ENCODE data around the gene KEAP1. TPM values are rescaled to one million over a fixed set of nuclear protein-coding genes. Genes with fewer than 3 reads are reported as not detected.

Gene KEAP1
- total RNA-seq, 2 donors from 2014 or later = 30.9 to 37.6 TPM

DNA sequence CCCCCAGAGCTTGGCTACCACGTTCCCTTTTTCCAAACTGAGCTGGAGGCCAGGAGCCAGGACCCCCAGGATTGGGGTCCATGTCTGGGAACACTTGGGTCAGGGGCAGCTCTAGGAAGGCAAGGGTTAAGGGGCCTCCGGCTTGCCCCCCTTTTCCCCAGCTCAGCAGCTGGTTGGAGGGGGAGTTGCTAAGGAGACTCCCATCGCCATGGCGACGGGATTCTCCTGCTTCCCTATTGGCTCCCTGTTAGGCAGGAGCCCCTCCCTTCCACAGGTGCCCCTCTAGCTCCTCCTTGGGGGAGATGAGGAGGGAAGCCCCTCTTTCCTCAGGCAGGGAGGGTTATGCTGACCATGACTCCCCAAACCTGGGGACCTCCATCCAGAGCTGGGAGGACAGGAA, 48.9 kb downstream of the KEAP1 start:
- intact Hi-C loops (cut with DNase I) = no loop called here
- Histone ChIP-seq H3K9me3 (no peaks in the 10 kb centered on the region), H3K4me3 (no peak overlapping the region), H3K27ac (no peak overlapping the region), H3K27me3 (no peaks in the 10 kb centered on the region), H3K4me1 (no peaks in the 10 kb centered on the region), H3K36me3 (replicated peaks in 1 of 2; ENCODE audit: insufficient read depth in 1 of 2, low read depth in 2 of 2) (peaks cover 0 to 1% of the 10 kb centered on the region in 2 donors)
- 50 to 85% methylated on average over 2 to 5 of the region's 5 CpGs for WGBS, 2 donors
- TF ChIP-seq CTCF (IDR thresholded peaks at IDR 0.05) (no peak), POLR2A (IDR thresholded peaks at IDR 0.05) (no peak)
- DNase-seq = no peak
- no peak for ATAC-seq

- WGBS, 2 donors = 70 to 100% methylated on average over 2 to 4 of the region's 4 CpGs
- ATAC-seq (no peak), DNase-seq (no peak)
- Histone ChIP-seq H3K4me3 (no peak overlapping the region), H3K27me3 (no peaks in the 10 kb centered on the region), H3K27ac (no peak overlapping the region), H3K4me1 (no peaks in the 10 kb centered on the region), H3K36me3 (replicated peaks in 1 of 2; ENCODE audit: insufficient read depth in 1 of 2, low read depth in 2 of 2) (peaks cover 0 to 1% of the 10 kb centered on the region in 2 donors), H3K9me3 (no peaks in the 10 kb centered on the region)
- intact Hi-C loops (cut with DNase I) = no loop called here
- TF ChIP-seq CTCF (IDR thresholded peaks at IDR 0.05) = no peak
- TF ChIP-seq POLR2A (IDR thresholded peaks at IDR 0.05) = no peak
Observed at GRCh38 chr19:10453852-10454251, 49.3 kb downstream of the KEAP1 start.

GRCh38 chr19:10452726-10453618, 50.2 kb downstream of the KEAP1 start:
- WGBS, 2 donors = 68% methylated on average over 22 of the region's 25 CpGs; no CpG with 5 or more reads in 1 of the 2 donors
- intact Hi-C loops (cut with DNase I) = no loop called here
- Histone ChIP-seq H3K27ac (no peak overlapping the region), H3K4me1 (no peaks in the 10 kb centered on the region), H3K27me3 (no peaks in the 10 kb centered on the region), H3K4me3 (no peak overlapping the region), H3K36me3 (replicated peaks in 1 of 2; ENCODE audit: insufficient read depth in 1 of 2, low read depth in 2 of 2) (peaks cover 0 to 1% of the 10 kb centered on the region in 2 donors), H3K9me3 (no peaks in the 10 kb centered on the region)
- ATAC-seq (no peak), DNase-seq (no peak)
- TF ChIP-seq POLR2A (IDR thresholded peaks at IDR 0.05) (no peak), CTCF (IDR thresholded peaks at IDR 0.05) (no peak)

DNA sequence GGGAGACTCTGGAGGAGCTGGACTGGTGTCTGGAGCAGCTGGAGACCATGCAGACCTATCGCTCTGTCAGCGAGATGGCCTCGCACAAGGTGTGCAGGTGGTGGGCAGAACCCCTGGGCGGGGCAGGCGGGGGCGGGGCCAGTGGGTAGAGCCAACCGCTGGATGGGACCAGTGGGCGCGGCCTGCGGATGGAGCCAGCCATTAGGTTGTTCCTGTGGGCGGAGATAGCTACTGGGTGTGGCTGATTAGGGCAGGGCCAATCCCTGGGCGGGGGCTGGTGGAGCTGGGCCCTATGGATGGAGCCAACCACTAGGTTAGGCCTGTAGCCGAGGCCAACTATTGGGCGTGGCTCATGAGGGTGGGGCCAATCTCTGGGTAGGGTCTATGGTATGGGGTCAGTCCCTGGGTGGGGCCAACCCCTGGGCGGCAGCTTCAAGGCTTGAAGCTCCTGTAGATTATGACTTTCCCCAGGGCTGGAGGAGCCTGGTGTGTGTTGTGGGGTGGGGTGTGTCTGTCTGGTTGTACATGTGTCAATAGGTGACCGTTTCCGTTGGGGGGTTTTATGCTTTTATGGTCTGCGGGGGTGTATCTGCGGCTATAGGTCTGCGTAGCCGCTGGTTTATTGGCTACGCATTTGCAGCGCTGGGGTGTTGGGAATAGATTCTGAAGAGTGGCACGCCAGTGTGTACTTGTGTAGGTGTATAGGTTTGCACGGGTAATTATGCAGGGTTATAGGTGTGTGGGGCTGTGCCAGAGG, 52.1 kb downstream of the KEAP1 start:
- H3K4me3 ChIP-seq = no peak overlapping the region
- no peak for DNase-seq
- intact Hi-C loops (cut with DNase I) = no loop called here
- H3K9me3 ChIP-seq = no peaks in the 10 kb centered on the region
- no peaks in the 10 kb centered on the region for H3K27me3 ChIP-seq
- TF ChIP-seq CTCF (IDR thresholded peaks at IDR 0.05) = no peak
- TF ChIP-seq POLR2A (IDR thresholded peaks at IDR 0.05) = no peak
- no peaks in the 10 kb centered on the region for H3K4me1 ChIP-seq
- no peak overlapping the region for H3K27ac ChIP-seq
- H3K36me3 ChIP-seq (replicated peaks in 1 of 2; ENCODE audit: insufficient read depth in 1 of 2, low read depth in 2 of 2) = peaks cover 0 to 1% of the 10 kb centered on the region in 2 donors
- no peak for ATAC-seq
- 89 to 96% methylated on average over 10 to 24 of the region's 25 CpGs for WGBS, 2 donors
